ENCODE results near the gene CD8B.
A peak's percentile ranks its signal among the peaks of the same experiment; 100 is the strongest.

Gene CD8B

DNA sequence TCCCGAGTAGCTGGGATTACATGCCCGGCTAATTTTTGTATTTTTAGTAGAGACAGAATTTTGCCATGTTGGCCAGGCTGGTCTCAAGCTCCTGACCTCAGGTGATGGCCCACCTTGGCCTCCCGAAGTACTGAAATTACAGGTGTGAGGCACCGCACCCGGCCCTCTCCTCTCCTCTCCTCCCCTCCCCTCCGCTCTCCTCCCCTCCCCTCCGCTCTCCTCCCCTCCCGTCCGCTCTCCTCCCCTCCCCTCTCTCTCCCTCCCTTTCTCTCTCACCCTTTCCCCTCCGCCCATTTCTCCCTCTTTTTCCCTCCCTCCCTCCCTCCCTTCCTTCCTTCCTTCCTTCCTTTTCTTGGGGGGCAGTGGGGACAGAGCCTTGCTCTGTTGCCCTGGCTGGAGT, 28.4 kb downstream of the CD8B start:
- DNase-seq = no peak

DNA sequence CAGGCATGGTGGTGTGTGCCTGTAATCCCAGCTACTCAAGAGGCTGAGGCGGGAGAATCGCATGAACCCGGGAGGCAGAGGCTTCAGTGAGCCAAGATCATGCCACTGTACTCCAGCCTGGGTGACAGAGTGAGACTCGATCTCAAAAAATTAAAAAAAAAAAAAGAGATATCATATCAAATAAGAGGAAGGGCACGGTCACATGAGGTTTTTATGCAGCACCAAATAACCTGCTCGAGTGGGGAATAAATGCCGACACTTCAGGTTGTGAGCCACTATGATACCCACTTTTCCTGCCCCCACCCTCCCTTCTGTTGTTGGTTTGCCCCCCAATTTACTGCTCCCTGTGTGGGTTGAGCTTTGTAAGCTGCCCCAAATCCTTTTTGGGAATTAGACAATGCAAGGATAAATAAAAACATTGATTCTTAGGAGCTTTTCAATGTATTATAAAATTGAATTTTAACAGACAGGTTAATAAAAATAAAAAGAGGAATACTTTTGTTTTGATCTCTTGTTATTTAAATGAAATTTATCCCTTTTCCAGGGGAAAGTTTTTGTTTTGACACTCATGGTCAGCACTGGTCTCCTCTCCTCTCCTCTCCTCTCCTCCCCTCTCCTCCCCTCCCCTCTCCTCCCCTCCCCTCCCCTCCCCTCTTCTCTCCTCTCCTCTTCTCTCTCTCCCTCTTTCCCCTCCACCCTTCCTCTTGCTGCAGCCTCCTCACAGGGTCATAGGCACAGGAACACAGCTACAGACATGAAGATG, 29.2 kb downstream of the CD8B start:
- no peak for DNase-seq

GRCh38 chr2:86831537-86831936, 30.1 kb downstream of the CD8B start:
- DNase-seq = no peak

DNA sequence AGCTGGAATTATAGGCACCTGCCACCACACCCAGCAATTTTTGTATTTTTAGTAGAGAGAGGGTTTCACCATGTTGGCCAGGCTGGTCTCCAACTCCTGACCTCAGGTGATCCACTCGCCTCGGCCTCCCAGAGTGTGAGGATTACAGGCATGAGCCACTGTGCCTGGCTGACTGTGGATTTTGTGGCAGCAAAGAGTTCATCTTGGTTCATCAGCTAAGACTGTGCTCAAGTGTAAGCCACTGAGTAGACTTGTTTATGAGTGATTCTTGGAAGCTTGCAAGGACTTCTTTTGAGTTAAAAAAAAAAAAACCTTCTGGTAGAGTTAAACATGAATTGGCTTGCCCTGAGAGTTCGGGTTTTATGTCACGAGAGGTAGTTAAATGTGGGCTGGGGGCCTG, 34.7 kb downstream of the CD8B start:
- no peak for DNase-seq

DNA sequence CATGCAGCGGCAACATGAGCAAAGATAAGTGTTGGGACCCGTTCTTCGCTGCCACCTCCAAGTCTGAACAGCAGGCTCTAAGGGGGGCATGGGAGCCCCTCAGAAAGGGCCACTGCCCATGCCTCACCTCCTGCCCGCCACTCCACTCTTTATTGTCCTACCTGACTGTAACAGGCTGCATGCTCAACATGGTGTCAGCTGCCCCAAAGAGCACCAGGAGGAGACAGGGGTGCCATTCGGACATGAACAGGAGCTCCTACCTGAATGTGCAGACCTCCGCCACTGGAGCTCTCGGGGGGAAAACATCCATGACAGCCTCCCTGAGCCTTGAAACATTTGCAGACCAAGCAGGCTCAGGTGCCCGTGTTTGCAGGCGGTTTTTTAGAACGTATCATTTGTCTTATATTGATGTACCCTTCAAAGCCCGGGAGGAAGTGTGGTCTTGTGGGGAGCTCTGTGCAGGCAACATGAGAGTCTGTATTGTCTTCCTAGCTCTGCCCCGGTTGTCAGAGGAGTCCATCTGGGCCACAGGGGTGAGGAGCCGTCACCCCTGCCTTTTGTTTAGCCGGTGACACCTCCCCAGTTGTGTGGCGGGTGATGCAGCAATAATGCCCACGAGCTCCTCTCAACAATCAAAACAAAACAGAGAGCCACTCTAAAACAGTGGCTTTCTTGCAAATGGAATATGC, 35.8 kb downstream of the CD8B start:
- DNase-seq = peak; percentile 74

DNA sequence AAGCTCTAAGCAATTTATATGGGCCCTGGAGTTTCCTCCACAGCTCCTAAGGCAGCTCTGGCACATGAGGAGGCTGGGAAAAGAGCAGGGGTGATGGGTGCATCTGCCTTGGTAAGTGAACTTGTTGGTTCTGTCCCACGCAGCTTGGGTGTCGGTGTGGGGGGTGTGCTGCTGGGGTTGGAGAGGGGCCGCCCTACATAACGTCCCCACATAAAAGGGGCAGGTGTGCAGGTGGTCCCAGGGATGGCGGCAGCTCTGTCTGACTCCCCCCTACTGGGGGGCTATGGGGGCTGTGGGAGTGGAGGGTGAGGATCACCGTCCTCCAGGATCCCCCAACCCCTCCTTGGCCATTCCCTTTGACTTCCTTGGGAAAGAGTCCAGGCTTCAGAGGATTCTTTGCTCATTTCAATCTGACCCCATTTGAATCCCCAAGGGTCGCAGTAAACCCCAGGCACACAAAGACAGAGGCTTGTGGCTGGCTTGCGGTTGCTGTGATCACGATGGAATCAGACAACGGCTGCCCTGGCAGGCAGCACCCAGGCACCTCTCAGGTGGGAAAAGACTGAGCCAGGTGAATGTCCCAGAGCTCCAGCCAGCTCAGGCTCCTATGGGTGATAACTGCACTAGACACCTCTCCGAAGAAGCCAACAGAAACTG, 36.5 kb downstream of the CD8B start:
- DNase-seq = no peak

DNA sequence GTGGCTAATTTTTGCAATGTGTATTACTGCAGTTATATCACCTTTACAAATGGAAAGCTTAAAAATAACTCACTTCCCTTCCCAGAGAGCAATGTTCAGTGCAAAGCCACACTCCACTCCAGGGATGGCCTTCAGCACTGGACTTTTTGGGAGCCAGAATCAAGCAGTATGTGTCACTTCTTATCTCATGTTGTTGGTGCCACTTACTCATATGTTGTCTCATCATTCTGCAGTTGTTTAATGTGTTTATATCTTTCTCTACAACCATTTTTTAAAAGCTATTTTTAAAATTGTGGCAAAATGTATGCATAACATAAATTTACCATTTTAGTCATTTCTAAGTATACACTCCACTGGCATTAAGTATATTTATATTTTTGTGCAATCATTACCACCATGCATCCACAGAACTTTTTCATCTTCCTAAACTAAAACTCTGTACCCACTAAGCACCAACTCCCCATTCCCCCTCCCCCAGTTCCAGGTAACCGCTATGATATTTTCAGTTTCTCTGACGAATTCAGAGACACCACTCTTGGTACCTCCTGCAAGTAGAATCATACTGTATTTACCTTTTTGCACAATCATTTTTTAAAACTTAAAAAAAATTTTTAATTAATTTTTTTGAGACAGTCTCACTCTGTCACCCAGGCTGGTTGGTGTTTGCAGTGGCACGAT, 38.9 kb downstream of the CD8B start:
- no peak for DNase-seq

GRCh38 chr2:86821842-86822241, 39.8 kb downstream of the CD8B start:
- no peak for DNase-seq

- no peak for DNase-seq
These were observed 40.4 kb downstream of the CD8B start for GRCh38 chr2:86821306-86821705.

DNA sequence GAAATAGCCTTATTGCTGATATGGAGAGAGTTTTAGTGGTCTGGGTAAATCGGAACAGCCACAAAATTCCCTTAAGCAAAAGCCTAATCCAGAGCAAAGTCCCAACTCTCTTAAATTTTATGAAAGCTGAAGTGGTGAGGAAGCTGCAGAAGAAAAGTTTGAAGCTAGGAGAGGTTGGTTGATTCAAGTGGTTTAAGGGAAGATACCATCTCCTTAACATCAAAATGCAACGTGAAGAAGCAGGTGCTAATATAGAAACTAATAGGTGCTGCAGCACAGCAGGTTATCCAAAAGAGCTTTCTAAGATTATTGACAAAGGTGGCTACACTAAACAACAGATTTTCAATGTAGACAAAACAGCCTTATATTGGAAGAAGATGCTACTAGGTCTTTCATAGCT, 42.7 kb downstream of the CD8B start:
- no peak for DNase-seq

- no peak for DNase-seq
These were observed 43.4 kb downstream of the CD8B start for GRCh38 chr2:86818114-86818801.

DNA sequence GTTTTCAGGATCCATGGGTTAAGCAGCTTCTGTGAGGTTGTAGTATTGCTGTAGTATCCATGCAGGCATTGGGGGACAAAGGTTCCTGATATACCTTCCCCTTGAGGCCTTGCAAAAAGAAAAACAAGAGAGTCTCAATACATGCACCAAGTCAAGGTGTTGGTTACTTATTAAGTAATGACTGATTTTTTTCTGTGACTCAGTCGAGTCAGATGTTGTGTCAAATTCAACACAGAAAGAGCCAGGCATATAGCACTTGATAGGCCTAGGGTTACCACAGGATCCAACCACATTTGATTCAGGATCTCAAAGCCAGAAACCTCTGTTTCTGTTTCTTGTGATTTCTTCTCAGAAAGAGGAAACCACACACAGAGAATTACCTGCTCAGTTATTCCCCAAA, 46.1 kb downstream of the CD8B start:
- no peak for DNase-seq

DNA sequence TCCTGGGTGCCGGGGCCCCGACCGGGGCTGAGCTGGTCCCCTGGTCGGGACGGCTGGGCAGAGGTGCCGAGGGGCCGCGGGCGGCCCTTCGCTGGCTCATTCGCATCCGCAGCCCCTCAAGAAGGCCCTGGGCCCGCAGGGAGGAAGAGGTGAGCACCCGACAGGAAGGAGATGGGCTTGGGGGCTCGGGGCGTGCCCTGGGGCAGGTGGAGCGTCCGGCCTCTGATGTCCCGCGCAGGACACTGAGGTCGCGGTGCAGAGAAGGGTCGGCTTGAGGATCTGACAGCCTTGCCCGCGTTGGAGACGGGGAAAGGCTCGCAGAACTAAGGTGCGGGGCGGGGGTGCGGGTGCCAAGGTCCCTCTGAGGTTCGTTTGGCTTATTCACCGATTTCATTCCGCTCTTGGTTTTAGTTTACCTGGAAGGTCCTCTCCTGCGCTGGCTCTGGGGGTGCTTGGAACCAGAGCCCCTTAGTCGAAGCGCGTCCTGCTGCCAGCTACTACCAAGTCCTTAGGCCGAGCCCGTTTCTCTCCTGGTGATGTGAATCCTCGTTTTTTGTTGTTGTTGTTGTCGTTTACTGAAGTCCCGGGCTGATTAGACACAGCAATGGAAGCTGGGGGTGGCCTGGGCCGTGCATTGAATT, 52.1 kb downstream of the CD8B start:
- DNase-seq = no peak

DNA sequence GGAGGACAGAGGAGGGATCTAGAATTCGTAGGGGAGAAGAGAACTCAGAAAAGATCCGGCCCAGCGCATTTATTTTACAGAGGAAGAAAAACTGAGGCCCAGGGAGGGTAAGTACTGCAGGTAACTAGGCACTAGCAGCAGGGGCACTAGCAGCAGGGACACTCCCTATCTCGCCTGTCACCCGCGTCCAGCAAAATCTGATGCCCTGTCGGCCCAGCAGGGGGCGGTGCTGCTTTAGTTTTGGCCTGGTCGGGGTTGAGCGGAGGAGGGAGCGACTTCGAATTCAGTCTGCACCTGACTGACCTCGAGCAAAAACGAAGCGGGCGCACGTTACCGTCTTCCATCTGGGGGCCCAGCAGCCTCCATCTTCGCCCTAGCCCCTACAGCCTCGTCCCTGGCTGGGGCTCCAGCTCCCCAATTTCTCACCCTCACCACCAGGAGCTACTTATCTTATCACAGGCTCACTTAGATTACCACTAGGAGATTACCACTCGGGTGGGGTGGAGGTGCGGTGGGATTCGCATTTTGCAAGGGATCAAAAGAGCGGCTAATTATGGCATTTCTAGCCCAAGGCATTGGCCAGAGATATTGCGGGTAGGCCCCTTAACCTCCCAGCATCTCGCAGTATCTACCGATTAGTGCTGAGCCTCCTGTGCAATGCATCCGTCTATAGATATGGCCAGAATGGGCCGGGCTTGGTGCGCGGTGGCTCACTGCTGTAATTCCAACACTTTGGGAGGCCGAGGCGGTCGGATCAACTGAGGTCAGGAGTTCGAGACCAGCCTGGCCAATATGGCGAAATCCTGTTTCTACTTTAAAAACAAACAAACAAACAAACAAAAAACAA, 53.1 kb downstream of the CD8B start:
- DNase-seq = peak; percentile 92

GRCh38 chr2:86807468-86808275, 54.0 kb downstream of the CD8B start:
- peak; percentile 61 for DNase-seq

DNA sequence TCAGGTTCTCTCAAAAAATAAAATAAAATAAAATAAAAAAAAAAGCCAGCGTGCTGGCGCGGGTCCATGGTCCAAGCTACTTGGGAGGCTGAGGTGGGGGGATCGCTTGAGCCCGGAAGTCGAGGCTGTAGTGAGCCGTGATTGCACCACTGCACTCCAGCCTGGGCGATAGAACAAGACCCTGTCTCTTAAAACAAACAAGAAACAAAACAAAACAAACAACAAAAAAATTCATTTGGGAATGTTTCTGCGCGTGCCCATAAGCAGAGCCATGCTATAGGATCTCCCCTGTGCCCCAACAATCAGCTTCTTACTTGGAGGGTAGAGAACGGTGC, 54.6 kb downstream of the CD8B start:
- DNase-seq = no peak

- DNase-seq = no peak
These were observed 55.4 kb downstream of the CD8B start for GRCh38 chr2:86806059-86806857.

DNA sequence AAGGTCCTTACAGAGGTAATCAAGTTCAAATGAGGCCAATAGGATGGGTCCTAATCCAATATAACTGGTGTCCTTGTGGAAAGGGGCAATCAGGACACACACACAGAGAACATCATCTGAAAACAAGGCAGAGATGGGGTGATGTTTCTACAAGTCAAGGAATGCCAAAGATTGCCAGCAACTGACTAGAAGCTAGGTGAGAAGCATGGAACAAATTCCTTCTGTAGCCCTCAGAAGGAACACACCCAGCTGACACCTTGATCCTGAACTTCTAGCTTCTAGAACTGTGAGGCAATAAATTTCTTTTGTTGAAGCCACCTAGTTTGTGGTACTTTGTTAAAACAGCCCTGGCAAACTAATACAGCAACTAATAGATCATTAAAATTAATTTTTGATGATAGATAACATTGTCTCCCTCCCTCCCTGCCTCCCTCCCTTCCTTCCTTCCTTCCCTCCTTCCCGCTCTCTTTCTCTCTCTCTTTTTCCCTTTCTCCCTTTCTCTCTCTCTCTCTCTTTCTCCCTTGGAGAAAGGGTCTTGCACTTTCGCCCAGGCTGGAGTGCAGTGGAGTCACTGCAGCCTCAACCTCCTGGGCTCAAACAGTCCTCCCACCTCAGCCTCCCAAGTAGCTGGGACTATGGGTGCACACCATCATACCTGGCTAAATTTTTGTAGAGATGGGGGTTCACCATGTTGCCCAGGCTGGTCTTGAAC, 60.7 kb downstream of the CD8B start:
- no peak for DNase-seq

DNA sequence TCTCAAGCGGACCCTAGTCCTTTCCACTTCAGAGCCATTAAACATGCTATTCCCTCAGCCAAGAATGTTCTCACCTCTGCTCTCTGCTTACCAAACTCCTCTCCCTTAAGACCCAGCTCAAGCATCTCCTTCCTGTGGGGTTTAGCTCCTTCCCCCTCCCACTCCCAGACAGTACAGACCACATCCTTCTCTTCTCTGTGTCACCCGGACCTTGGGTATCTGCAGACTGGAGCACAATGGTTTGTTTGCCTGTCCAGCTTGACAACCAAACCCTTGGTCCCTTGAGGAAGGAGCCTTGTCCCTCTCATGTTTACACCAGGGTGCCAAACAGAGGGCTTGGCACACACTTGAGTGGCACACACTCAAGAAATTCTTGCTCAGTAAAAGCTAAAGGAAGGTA, 66.8 kb downstream of the CD8B start:
- DNase-seq = no peak
